GM19351 (cell line): ENCODE data around the gene CAPZB.
"Not testable (repeated sequence)": the region's sequence is repeated elsewhere in the genome, so short reads cannot be mapped to it uniquely, and the experiment has no call there.

Experiments
- ATAC-seq: cut with Tn5 transposase; IDR thresholded peaks from one replicate; pipeline ENCODE4 v1.9.1; 2021; ENCODE audit warnings: mild to moderate bottlenecking, moderate library complexity; ENCODE audit not compliant: unreplicated experiment

CAPZB gene

GRCh38 chr1:19499887-19500286, 14.5 kb upstream of the CAPZB start:
- not testable (repeated sequence) for ATAC-seq

GRCh38 chr1:19497443-19497842, 12.1 kb upstream of the CAPZB start:
- ATAC-seq: not testable (repeated sequence)

- no peak for ATAC-seq
Measured at GRCh38 chr1:19496527-19496874, 11.2 kb upstream of the CAPZB start.

- no peak for ATAC-seq
Measured at GRCh38 chr1:19495799-19496526, 10.6 kb upstream of the CAPZB start.

- ATAC-seq: no peak
Measured at GRCh38 chr1:19495000-19495656, 9.8 kb upstream of the CAPZB start.

GRCh38 chr1:19493547-19493946, 8.2 kb upstream of the CAPZB start:
- no peak for ATAC-seq

- no peak for ATAC-seq
Measured at GRCh38 chr1:19489996-19490395, 4.7 kb upstream of the CAPZB start.

- no peak for ATAC-seq
Measured at GRCh38 chr1:19488136-19488535, 2.8 kb upstream of the CAPZB start.

- no peak for ATAC-seq
Measured at GRCh38 chr1:19484798-19485361, 459 bp downstream of the CAPZB start.

GRCh38 chr1:19484338-19484797, 971 bp downstream of the CAPZB start:
- ATAC-seq: no peak

GRCh38 chr1:19483691-19484090, 1.6 kb downstream of the CAPZB start:
- ATAC-seq: no peak

GRCh38 chr1:19483261-19483660, 2.1 kb downstream of the CAPZB start:
- no peak for ATAC-seq

GRCh38 chr1:19481826-19482398, 3.4 kb downstream of the CAPZB start:
- ATAC-seq: no peak

GRCh38 chr1:19480282-19480681, 5.1 kb downstream of the CAPZB start:
- no peak for ATAC-seq

- ATAC-seq: no peak
Measured at GRCh38 chr1:19479351-19480120, 5.8 kb downstream of the CAPZB start.

GRCh38 chr1:19478322-19478721, 7.0 kb downstream of the CAPZB start:
- no peak for ATAC-seq

GRCh38 chr1:19477284-19478249, 7.8 kb downstream of the CAPZB start:
- peak; percentile 72 for ATAC-seq

- ATAC-seq: peak; percentile 44
Measured at GRCh38 chr1:19476450-19477190, 8.7 kb downstream of the CAPZB start.

GRCh38 chr1:19475296-19475695, 10.0 kb downstream of the CAPZB start:
- no peak for ATAC-seq
